ENCODE measurements around the gene SASH3.

SASH3 gene

GRCh38 chrX:129779747-129780146, at the start of gene SASH3:
TSS of gene SASH3 (plus strand) at chrX:129779949. CDS start at chrX:129780098, 149 bp downstream.
- TF ChIP-seq CTCF (IDR thresholded peaks at IDR 0.05): no peak

GRCh38 chrX:129731228-129731627, 48.5 kb upstream of the SASH3 start:
- TF ChIP-seq CTCF (IDR thresholded peaks at IDR 0.05): no peak

- TF ChIP-seq CTCF (IDR thresholded peaks at IDR 0.05): no peak
Observed at GRCh38 chrX:129732857-129733256, 46.9 kb upstream of the SASH3 start.

GRCh38 chrX:129733335-129733734, 46.4 kb upstream of the SASH3 start:
- no peak for TF ChIP-seq CTCF (IDR thresholded peaks at IDR 0.05)

GRCh38 chrX:129736491-129736890, 43.3 kb upstream of the SASH3 start:
- TF ChIP-seq CTCF (IDR thresholded peaks at IDR 0.05): no peak

GRCh38 chrX:129737916-129738315, 41.8 kb upstream of the SASH3 start:
- no peak for TF ChIP-seq CTCF (IDR thresholded peaks at IDR 0.05)

GRCh38 chrX:129738466-129739308, 41.1 kb upstream of the SASH3 start, which contains the start of gene XPNPEP2:
TSS of gene XPNPEP2 (plus strand) at chrX:129738979. CDS start at chrX:129739214, 235 bp downstream.
- TF ChIP-seq CTCF (IDR thresholded peaks at IDR 0.05): no peak
